GM12878 (cell line): ENCODE results near the gene PLA2G2C. TPM values are rescaled to one million over a fixed set of nuclear protein-coding genes. Genes with fewer than 3 reads are reported as not detected.

Experiments used
- ATAC-seq: fragments of 200-7000 bp; cut with Tn5 transposase; 3 replicates; pipeline ENCODE4 v1.9.1; 2020; ENCODE audit warnings: mild to moderate bottlenecking, moderate library complexity
- Bru-seq: library from RNA; stranded (reverse); fragments of 400-500 nt; gene quantifications from one replicate; lab custom pipeline; 2021; lab: Mats Ljungman, UMichigan
- BruChase-seq, 2 experiments: library from RNA; stranded (reverse); fragments of 400-500 nt; gene quantifications; one replicate each; lab custom pipeline; 2021; lab: Mats Ljungman, UMichigan
- BruUV-seq: library from RNA; stranded (reverse); fragments of 400-500 nt; replicated peaks from 2 replicates; lab custom pipeline; 2021; lab: Mats Ljungman, UMichigan
- CTCF ChIA-PET: fragments of 300-600 bp; sonication (Branson Sonifier 250); formaldehyde crosslinking; extraction: SDS; loops from one replicate; lab custom pipeline; 2021; ENCODE audit warnings: inconsistent platforms; lab: Yijun Ruan, JAX
- POLR2A ChIA-PET: fragments of 350-600 bp; formaldehyde crosslinking; extraction: SDS; loops from one replicate; lab custom pipeline; 2021; ENCODE audit warnings: inconsistent platforms; lab: Charles Lee
- RAD21 ChIA-PET: fragments of 300-600 bp; sonication (Branson Sonifier 250); formaldehyde crosslinking; loops from one replicate; lab custom pipeline; 2023; ENCODE audit warnings: antibody characterized with exemption; ENCODE audit not compliant: unreplicated experiment; lab: Charles Lee
- SMC1A ChIA-PET: fragments of 300-600 bp; sonication (Branson Sonifier 250); formaldehyde crosslinking; loops from one replicate; lab custom pipeline; 2023; ENCODE audit not compliant: unreplicated experiment, uncharacterized antibody; lab: Charles Lee
- DNase-seq: peaks from one replicate; pipeline ENCODE4 v3.0.0-alpha.2; 2011; ENCODE audit warnings: low read depth, low spot score
- FAIRE-seq: peaks from 3 replicates; lab custom pipeline; 2011; peaks lifted over from hg19 to GRCh38; lab: Jason Lieb, UNC
- H2AFZ ChIP-seq: 2 replicates; pipeline ENCODE4 v1.6.0; 2011; ENCODE audit warnings: low read depth, low read length, control low read depth; ENCODE audit not compliant: control insufficient read depth
- H3K27ac ChIP-seq: 2 replicates; pipeline ENCODE4 v1.5.1; 2011; ENCODE audit warnings: control low read depth; ENCODE audit not compliant: control insufficient read depth, insufficient read depth
- H3K27me3 ChIP-seq, 2 experiments: replicated peaks in 1 of 2; 2 replicates each; pipeline versions ENCODE4 v1.6.0 to v1.6.1; 2011; ENCODE audit warnings: low read length in 1 of 2; ENCODE audit not compliant: control insufficient read depth in 2 of 2, insufficient read depth in 2 of 2
- H3K36me3 ChIP-seq, 2 experiments: 2 replicates each; pipeline ENCODE4 v1.5.1; 2011; ENCODE audit warnings: low read length in 1 of 2; ENCODE audit not compliant: control insufficient read depth in 2 of 2, insufficient read depth in 2 of 2
- H3K4me1 ChIP-seq: 2 replicates; pipeline ENCODE4 v1.6.1; 2011; ENCODE audit warnings: mild to moderate bottlenecking, low read length, moderate library complexity, mixed read lengths; ENCODE audit not compliant: control insufficient read depth, insufficient read depth
- H3K4me2 ChIP-seq: 2 replicates; pipeline ENCODE4 v1.6.0; 2011; ENCODE audit warnings: control low read depth; ENCODE audit not compliant: control insufficient read depth, insufficient read depth
- H3K4me3 ChIP-seq: fragments of 200-600 bp; sonication (generic); 2 replicates; pipeline ENCODE4 v1.5.1; 2016
- H3K79me2 ChIP-seq: 2 replicates; pipeline ENCODE4 v1.6.0; 2011; ENCODE audit warnings: low read length; ENCODE audit not compliant: control insufficient read depth, insufficient read depth
- H3K9ac ChIP-seq: 2 replicates; pipeline ENCODE4 v1.8.0; 2011; ENCODE audit warnings: low read length, control low read depth, mixed read lengths; ENCODE audit not compliant: control insufficient read depth, insufficient read depth
- H3K9me3 ChIP-seq: replicated peaks from 3 replicates; pipeline ENCODE4 v1.5.1; 2011; ENCODE audit warnings: mild to moderate bottlenecking, low read length; ENCODE audit not compliant: control insufficient read depth, insufficient read depth
- H4K20me1 ChIP-seq: 2 replicates; pipeline ENCODE4 v1.6.0; 2011; ENCODE audit not compliant: control insufficient read depth, insufficient read depth
- POLR2A ChIP-seq: IDR thresholded peaks from 2 replicates; pipeline ENCODE4 v1.6.1; 2011; ENCODE audit warnings: low read depth, mild to moderate bottlenecking, low read length
- RELA ChIP-seq: fragments of 450-650 bp; IDR thresholded peaks from 2 replicates; pipeline ENCODE4 v1.8.0; 2014; ENCODE audit warnings: borderline replicate concordance; ENCODE audit not compliant: partially characterized antibody
- WGBS: methylation state at CpG from one replicate; pipeline ENCODE4 v1.1.6; 2016; ENCODE audit warnings: low lambda C conversion rate; ENCODE audit not compliant: insufficient replicate concordance, insufficient coverage; ENCODE audit errors: missing lambda C conversion rate; 5-methylcytosine and 5-hydroxymethylcytosine counted together
- in situ Hi-C: fragments of 300-500 bp; cut with MboI; formaldehyde crosslinking; loops from 9 replicates; pipeline ENCODE4 v1.14.3; 2018; ENCODE audit warnings: mixed read lengths
- intact Hi-C: fragments of 100-400 bp; cut with micrococcal nuclease; formaldehyde crosslinking; loops from one replicate; pipeline ENCODE4 v1.14.2; 2022; ENCODE audit not compliant: unreplicated experiment
- long read RNA-seq, 2 experiments: library from polyadenylated mRNA; unstranded; transcript quantifications; one replicate each; pipeline ENCODE4 v2.0.0, GENCODE V29; 2019 to 2020
- polyA minus RNA-seq, 3 experiments: library from RNA; depleted of rRNA, polyadenylated mRNA; stranded (reverse); fragments of >200 nt; gene quantifications; 2 replicates each; pipeline ENCODE4 v1.2.3, GENCODE V29; 2011
- polyA plus RNA-seq, 11 experiments: library from polyadenylated mRNA; depleted of rRNA in 4 of 11; unstranded in 6 of 11; stranded (reverse) in 5 of 11; fragments of >200 nt; fragmentation: Nextera tagmentation in 4 of 11; fragmentation: Illumina TruSeq in 1 of 11; extraction: Ambion mirVana in 4 of 11; extraction: Trizol in 1 of 11; gene quantifications; 1 replicate in 1 of 11; 2 replicates in 10 of 11; pipeline versions ENCODE4 v1.2.1 to v1.2.3, GENCODE V29; 2011 to 2016; ENCODE audit warnings: inconsistent platforms in 2 of 11, missing spikeins in 2 of 11, low read depth in 1 of 11
- total RNA-seq, 4 experiments: library from RNA; depleted of rRNA in 3 of 4; stranded (reverse); fragments of >200 nt in 3 of 4; fragmentation: Illumina TruSeq in 1 of 4; extraction: Trizol in 1 of 4; gene quantifications; 2 replicates each; pipeline versions ENCODE4 v1.2.1 to v1.2.3, GENCODE V29; 2013 to 2021
- TF ChIP-seq, protein P1 (sequence below): IDR thresholded peaks from 2 replicates; pipeline ENCODE4 v1.6.1; 2011; ENCODE audit warnings: borderline replicate concordance, low read depth, mild to moderate bottlenecking, moderate library complexity, mixed read lengths, low read length; ENCODE audit not compliant: insufficient read depth; ENCODE audit errors: extremely low read length

The PLA2G2C gene, protein sequence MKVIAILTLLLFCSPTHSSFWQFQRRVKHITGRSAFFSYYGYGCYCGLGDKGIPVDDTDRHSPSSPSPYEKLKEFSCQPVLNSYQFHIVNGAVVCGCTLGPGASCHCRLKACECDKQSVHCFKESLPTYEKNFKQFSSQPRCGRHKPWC
- not detected in 2 replicates for total RNA-seq (2013; cell fraction: nucleolus; rRNA removed)
- total RNA-seq (2014; rRNA removed) (not detected in 2 replicates), total RNA-seq (2014; rRNA removed; fragmentation: Illumina TruSeq; extraction: Trizol) (not detected in 2 replicates), total RNA-seq (2021) (not detected in 2 replicates), polyA plus RNA-seq (2011; rRNA removed) (0.05 and 0.06 TPM in 2 replicates), polyA plus RNA-seq (2014; fragmentation: Illumina TruSeq; extraction: Trizol) (not detected in 2 replicates), polyA plus RNA-seq (2014; fragmentation: Nextera tagmentation; extraction: Ambion mirVana) (not detected), polyA plus RNA-seq (2014; rRNA removed) (not detected in 2 replicates), polyA plus RNA-seq (2016; fragmentation: Nextera tagmentation; extraction: Ambion mirVana) (not detected), polyA minus RNA-seq (2011; rRNA and poly(A)+ RNA removed) (0.05 and 0.44 TPM in 2 replicates), Bru-seq, nascent RNA (percentile 15 among the genes with signal in this experiment), BruChase-seq, experiment 1, labeled RNA remaining after a 6-hour chase (not detected), BruChase-seq, experiment 2, labeled RNA remaining after a 2-hour chase (percentile 9 among the genes with signal in this experiment)
- not detected for polyA plus RNA-seq (2011; ENCODE audit: low read depth)
- 0.03 TPM in 1 of 2 replicates, not detected in the other for polyA plus RNA-seq (2011; cell fraction: cytosol; rRNA removed)
- 0.12 and 0.30 TPM in 2 replicates for polyA plus RNA-seq (2011; cell fraction: nucleus; rRNA removed)
- not detected in 2 replicates for polyA plus RNA-seq (2012)
- not detected in 2 replicates for polyA minus RNA-seq (2011; cell fraction: cytosol; rRNA and poly(A)+ RNA removed)
- polyA minus RNA-seq (2011; cell fraction: nucleus; rRNA and poly(A)+ RNA removed), result not detected in 2 replicates
- long read RNA-seq, experiment 1, result 0 reads
- long read RNA-seq, experiment 2, result 0 reads

DNA sequence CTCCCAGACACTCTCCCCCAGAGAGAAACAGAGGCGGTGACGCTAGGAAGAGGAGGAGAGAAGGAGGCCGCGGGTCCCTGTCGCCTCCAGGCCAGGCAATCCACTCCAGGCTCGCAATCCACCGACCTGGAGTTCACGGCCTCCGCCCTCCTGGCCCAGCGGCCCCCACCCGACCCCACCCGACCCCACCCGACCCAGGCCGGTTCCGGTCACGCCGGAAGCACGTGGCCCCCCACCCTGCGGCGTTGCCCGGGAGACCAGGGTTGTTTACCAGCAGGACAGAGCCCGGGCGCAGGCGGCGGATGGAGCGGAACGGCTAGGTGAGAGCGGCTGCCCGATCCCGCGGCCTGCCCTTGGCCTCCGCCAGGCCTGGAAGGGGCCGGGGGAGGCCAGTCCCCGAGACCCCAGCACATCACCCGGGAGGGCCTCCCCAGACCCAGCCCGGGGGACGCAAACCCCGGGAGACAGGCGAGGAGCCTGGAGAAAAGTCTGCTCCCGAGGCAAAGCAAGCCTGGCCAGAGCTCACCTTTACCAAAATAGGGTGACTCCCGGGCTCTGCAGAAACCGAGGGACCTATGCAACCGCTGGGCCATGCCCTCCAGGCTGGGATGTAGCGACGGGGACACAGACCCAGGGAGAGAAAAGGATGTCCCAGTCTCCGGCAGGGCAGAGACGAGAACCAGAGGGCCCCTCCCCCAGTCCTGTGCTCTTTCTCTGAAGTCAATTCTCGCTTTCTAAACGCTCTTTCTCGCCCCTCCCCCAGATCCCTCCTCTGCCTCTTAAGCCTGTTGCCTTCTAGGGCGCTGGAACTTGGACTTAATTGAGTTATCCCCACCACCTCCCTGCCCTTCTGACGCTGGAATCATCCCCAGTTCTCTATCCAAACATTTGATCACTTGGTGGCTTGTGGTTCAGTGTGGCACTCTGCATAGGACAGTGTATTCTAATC is at the start of gene PLA2G2C, which contains the start of gene UBXN10:
Gene PLA2G2C, minus strand, starts transcription at position 685 of the 949 bp plus-strand sequence. CDS start 9,155 bp downstream, outside the sequence.
Gene UBXN10, plus strand, starts transcription at position 263 of the 949 bp plus-strand sequence. CDS start 4,466 bp downstream, outside the sequence.
- SMC1A ChIA-PET, result no interaction called here
- Histone ChIP-seq H3K27ac (no peak within 1 kb of the TSS), H3K4me1 (peaks cover 12% of the 10 kb centered on the region), H3K79me2 (no peaks in the 10 kb centered on the region), H3K4me3 (peak within 1 kb of the TSS; percentile 60), H3K9ac (peak within 1 kb of the TSS; percentile 44; the same call in 1 of the 2 replicates), H3K9me3 (no peaks in the 10 kb centered on the region), H3K4me2 (peak within 1 kb of the TSS; percentile 97), H4K20me1 (no peaks in the 10 kb centered on the region), H2AFZ (peak within 1 kb of the TSS; percentile 55), H3K36me3 (no peaks in the 10 kb centered on the region), H3K27me3 (peaks cover 4 to 11% of the 10 kb centered on the region in 2 experiments)
- DNase-seq (no peak), FAIRE-seq (no peak), ATAC-seq (peak; percentile 71)
- CTCF ChIA-PET, result interaction anchor here (1.1 kb wide), 1 partner anchor 27 kb away, joined by 3 read pairs; no protein-coding TSS in a partner anchor
- no peak for TF ChIP-seq RELA
- TF ChIP-seq POLR2A, result no peak
- TF ChIP-seq, protein P1, sequence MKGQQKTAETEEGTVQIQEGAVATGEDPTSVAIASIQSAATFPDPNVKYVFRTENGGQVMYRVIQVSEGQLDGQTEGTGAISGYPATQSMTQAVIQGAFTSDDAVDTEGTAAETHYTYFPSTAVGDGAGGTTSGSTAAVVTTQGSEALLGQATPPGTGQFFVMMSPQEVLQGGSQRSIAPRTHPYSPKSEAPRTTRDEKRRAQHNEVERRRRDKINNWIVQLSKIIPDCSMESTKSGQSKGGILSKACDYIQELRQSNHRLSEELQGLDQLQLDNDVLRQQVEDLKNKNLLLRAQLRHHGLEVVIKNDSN, result peak; percentile 35
- WGBS, result 2% methylated on average over 34 of the region's 52 CpGs
- no TSS peak for BruUV-seq
- in situ Hi-C loops (no loop called here), intact Hi-C loops (no loop called here)
- RAD21 ChIA-PET, result no interaction called here
- POLR2A ChIA-PET, result no interaction called here
